ENCODE data around the gene ARHGAP8.

- TF ChIP-seq POLR2AphosphoS5 (IDR thresholded peaks at IDR 0.05; ENCODE audit: borderline replicate concordance, low read depth, low read length): no peak
- no peak for TF ChIP-seq EZH2 (IDR thresholded peaks at IDR 0.05)
Observed at GRCh38 chr22:44880610-44881290, 128.4 kb downstream of the ARHGAP8 start.

All from SK-N-MC (cell line).